ENCODE measurements around the gene NLGN1. TPM values are rescaled to one million over a fixed set of nuclear protein-coding genes. Genes with fewer than 3 reads are reported as not detected.
"Not testable (repeated sequence)": the region's sequence is repeated elsewhere in the genome, so short reads cannot be mapped to it uniquely, and the experiment has no call there.

Gene NLGN1
- total RNA-seq, 2 donors from 2014 or later, result 0.67 to 1.3 TPM

DNA sequence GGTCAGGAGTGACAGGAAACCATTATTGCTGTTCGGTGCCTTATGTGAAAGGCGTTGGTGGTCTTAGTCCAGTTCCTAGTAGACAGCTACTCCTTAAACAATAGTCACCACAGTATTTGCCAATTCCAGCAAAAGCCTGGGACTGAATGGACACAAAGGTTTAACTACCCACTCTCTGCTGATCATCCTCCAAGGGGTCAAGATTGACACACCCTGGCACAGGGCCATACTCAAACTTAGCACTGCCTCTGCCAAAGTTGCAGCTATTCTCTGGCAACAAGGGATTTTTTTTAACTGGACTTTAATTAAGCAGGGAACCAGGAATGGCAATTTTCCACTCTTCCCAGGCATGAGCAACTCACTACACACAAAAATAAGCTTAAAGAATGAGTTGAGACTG, 193.9 kb downstream of the NLGN1 start:
- no peak overlapping the region for H3K4me3 ChIP-seq
- intact Hi-C loops (cut with DNase I), result no loop called here
- TF ChIP-seq, protein P1, sequence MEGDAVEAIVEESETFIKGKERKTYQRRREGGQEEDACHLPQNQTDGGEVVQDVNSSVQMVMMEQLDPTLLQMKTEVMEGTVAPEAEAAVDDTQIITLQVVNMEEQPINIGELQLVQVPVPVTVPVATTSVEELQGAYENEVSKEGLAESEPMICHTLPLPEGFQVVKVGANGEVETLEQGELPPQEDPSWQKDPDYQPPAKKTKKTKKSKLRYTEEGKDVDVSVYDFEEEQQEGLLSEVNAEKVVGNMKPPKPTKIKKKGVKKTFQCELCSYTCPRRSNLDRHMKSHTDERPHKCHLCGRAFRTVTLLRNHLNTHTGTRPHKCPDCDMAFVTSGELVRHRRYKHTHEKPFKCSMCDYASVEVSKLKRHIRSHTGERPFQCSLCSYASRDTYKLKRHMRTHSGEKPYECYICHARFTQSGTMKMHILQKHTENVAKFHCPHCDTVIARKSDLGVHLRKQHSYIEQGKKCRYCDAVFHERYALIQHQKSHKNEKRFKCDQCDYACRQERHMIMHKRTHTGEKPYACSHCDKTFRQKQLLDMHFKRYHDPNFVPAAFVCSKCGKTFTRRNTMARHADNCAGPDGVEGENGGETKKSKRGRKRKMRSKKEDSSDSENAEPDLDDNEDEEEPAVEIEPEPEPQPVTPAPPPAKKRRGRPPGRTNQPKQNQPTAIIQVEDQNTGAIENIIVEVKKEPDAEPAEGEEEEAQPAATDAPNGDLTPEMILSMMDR (IDR thresholded peaks at IDR 0.05), result no peak

DNA sequence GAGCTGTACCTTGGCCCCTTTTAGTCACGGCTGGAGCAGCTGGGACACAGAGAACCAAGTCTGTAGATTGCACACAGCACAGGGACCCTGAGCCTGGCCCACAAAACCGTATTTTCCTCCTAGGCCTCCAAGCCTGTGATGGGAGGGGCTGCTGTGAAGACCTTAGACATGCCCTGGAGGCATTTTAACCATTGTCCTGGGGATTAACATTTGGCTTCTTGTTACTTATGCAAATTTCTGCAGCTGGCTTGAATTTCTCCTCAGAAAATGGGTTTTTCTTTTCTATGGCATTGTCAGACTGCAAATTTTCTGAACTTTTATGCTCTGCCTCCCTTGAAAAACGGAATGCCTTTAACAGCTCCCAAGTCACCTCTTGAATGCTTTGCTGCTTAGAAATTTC, 197.3 kb downstream of the NLGN1 start:
- H3K4me1 ChIP-seq; DNase-seq; H3K4me3 ChIP-seq; H3K36me3 ChIP-seq; H3K27ac ChIP-seq; intact Hi-C loops (cut with DNase I); H3K9ac ChIP-seq (ENCODE audit: low read depth in 2 of 2, low read length in 2 of 2); H3K9me3 ChIP-seq; H3K27me3 ChIP-seq: not testable (repeated sequence)

More for the DNA sequence above, 193.9 kb downstream of the NLGN1 start:
- H3K36me3 ChIP-seq, result no peaks in the 10 kb centered on the region
- DNase-seq, result no peak
- H3K9ac ChIP-seq (ENCODE audit: low read depth in 2 of 2, low read length in 2 of 2), result no peak overlapping the region
- no peaks in the 10 kb centered on the region for H3K9me3 ChIP-seq
- H3K27ac ChIP-seq, result no peak overlapping the region
- H3K27me3 ChIP-seq, result no peaks in the 10 kb centered on the region
- H3K4me1 ChIP-seq, result no peaks in the 10 kb centered on the region

DNA sequence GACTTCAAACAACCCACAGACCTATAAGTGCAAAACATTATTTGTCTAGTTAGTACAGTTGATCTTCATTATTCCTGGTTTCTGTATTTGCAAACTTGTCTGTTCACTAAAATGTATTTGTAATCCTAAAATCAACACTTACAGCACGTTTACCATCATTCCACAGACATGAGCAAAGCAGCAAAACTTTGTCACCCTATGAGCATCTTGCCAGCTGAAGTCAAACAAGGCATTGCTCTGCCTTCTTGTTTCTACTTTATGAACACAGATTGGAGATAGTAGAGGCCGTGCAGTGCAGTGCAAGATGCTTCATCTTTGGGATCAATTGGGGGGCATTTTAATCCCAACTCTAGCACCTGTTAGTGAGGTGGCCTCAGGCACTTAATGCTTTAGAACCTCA, 202.1 kb downstream of the NLGN1 start:
- H3K4me1 ChIP-seq, result no peaks in the 10 kb centered on the region
- no peak overlapping the region for H3K9ac ChIP-seq (ENCODE audit: low read depth in 2 of 2, low read length in 2 of 2)
- no peak overlapping the region for H3K27ac ChIP-seq
- no peaks in the 10 kb centered on the region for H3K27me3 ChIP-seq
- TF ChIP-seq, protein P1 (IDR thresholded peaks at IDR 0.05), result no peak
- no peak overlapping the region for H3K4me3 ChIP-seq
- intact Hi-C loops (cut with DNase I), result no loop called here
- no peaks in the 10 kb centered on the region for H3K9me3 ChIP-seq
- no peak for DNase-seq
- H3K36me3 ChIP-seq, result no peaks in the 10 kb centered on the region

DNA sequence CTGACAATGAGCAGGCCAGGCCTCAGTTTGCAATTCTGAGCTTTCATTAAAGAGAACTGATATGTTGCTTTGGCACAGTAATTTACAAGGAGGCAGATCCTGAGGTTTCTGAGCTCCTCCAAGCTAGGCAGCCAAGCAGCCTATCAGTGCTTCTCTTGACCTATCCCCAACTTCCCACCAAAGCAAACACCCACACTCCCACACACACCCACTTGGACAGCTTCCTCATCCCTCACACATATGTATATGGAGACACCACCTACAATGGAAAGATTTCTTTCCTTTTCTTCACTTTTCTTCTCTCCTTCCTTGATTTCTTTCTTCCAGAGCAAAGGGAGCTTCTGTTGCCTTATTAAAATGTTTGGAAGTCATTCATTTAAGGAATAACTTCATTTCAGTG, 217.0 kb downstream of the NLGN1 start:
- H3K36me3 ChIP-seq, result no peaks in the 10 kb centered on the region
- H3K9ac ChIP-seq (ENCODE audit: low read depth in 2 of 2, low read length in 2 of 2), result no peak overlapping the region
- no peaks in the 10 kb centered on the region for H3K27me3 ChIP-seq
- intact Hi-C loops (cut with DNase I), result no loop called here
- no peak overlapping the region for H3K4me3 ChIP-seq
- no peak for DNase-seq
- TF ChIP-seq, protein P1 (IDR thresholded peaks at IDR 0.05), result no peak
- H3K27ac ChIP-seq, result no peak overlapping the region
- no peaks in the 10 kb centered on the region for H3K9me3 ChIP-seq
- no peaks in the 10 kb centered on the region for H3K4me1 ChIP-seq

DNA sequence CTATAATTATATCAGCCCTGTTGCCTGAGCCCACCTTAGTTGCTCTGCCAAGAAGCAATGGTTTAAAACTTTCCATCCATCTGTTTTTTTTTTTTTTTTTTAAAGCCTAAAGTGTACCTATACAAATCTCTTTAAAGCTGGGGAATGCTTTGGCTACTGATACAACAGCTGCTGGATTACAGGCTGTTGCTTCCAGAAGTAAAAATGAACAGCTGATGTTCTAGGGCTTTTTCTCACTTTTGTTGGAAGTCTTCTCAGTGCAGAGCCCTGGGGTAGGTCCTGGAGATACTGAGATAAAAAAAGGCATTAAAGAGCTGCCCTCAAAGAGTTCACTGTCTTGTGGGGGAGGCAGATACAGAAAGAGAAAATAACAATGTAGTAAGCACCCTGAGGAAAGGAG, 218.1 kb downstream of the NLGN1 start:
- Histone ChIP-seq H3K9ac (ENCODE audit: low read depth in 2 of 2, low read length in 2 of 2) (no peak overlapping the region), H3K36me3 (no peaks in the 10 kb centered on the region), H3K9me3 (no peaks in the 10 kb centered on the region), H3K4me3 (no peak overlapping the region), H3K27me3 (no peaks in the 10 kb centered on the region), H3K27ac (no peak overlapping the region), H3K4me1 (no peaks in the 10 kb centered on the region)
- TF ChIP-seq, protein P1 (IDR thresholded peaks at IDR 0.05), result no peak
- no peak for DNase-seq
- intact Hi-C loops (cut with DNase I), result no loop called here

DNA sequence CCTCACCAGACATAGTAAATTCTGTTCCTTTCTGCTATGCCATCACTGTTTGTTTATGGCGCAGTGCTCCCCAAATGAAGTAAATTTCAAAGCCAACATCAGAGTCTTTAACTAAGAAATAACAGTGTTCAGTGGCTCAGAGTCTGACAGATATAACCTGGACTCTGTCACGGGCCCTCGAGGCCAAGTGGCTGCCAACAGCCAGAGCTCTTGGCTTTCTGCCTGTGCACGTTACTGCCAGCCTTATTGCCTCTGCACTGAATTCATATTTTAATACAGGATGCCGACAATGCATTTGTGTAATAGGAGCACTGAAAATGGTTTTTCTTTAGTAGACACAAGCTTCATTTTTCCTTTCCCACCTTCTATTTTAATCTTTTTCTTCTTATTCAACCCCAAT, 219.9 kb downstream of the NLGN1 start:
- TF ChIP-seq, protein P1 (IDR thresholded peaks at IDR 0.05), result no peak
- Histone ChIP-seq H3K27ac (no peak overlapping the region), H3K36me3 (no peaks in the 10 kb centered on the region), H3K4me1 (no peaks in the 10 kb centered on the region), H3K27me3 (no peaks in the 10 kb centered on the region), H3K9me3 (no peaks in the 10 kb centered on the region), H3K9ac (ENCODE audit: low read depth in 2 of 2, low read length in 2 of 2) (no peak overlapping the region), H3K4me3 (no peak overlapping the region)
- intact Hi-C loops (cut with DNase I), result no loop called here
- DNase-seq, result no peak
